ENCODE data around the gene CCDC88C. TPM values are rescaled to one million over a fixed set of nuclear protein-coding genes. Genes with fewer than 3 reads are reported as not detected.

Gene CCDC88C
- total and polyA plus RNA-seq, 9 donors = 2.0 to 17.7 (median 3.9) TPM

DNA sequence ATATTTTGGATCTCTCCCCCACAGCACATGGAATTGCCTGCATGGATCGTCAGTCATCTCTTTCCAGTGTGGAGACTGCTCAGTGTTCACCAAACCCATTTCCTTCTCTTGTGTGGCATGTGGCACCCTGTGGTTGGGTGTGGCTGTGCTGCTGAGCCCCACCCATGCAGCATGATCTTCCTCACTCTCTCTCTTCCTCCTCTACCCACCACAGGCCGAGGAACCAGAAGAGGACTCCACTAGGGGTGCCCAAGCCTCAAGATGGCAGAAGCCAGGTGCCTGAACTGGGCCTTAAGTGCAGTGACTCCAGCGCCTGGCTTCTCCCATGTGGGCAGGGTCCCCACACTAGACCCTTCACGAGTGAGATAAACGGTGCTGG is 106.3 kb downstream of the CCDC88C start:
- H3K36me3 ChIP-seq = no peaks in the 10 kb centered on the region
- 74 to 83% (median 75%) methylated on average over 5 of the region's 5 CpGs for WGBS, 3 donors
- H3K4me1 ChIP-seq (ENCODE audit: insufficient read depth) = no peaks in the 10 kb centered on the region
- no peak overlapping the region for H3K4me3 ChIP-seq
- intact Hi-C loops (cut with DNase I) = no loop called here
- TF ChIP-seq POLR2A (IDR thresholded peaks at IDR 0.05) (no peak), EP300 (IDR thresholded peaks at IDR 0.05) (no peak)
- TF ChIP-seq, protein P1, sequence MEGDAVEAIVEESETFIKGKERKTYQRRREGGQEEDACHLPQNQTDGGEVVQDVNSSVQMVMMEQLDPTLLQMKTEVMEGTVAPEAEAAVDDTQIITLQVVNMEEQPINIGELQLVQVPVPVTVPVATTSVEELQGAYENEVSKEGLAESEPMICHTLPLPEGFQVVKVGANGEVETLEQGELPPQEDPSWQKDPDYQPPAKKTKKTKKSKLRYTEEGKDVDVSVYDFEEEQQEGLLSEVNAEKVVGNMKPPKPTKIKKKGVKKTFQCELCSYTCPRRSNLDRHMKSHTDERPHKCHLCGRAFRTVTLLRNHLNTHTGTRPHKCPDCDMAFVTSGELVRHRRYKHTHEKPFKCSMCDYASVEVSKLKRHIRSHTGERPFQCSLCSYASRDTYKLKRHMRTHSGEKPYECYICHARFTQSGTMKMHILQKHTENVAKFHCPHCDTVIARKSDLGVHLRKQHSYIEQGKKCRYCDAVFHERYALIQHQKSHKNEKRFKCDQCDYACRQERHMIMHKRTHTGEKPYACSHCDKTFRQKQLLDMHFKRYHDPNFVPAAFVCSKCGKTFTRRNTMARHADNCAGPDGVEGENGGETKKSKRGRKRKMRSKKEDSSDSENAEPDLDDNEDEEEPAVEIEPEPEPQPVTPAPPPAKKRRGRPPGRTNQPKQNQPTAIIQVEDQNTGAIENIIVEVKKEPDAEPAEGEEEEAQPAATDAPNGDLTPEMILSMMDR (IDR thresholded peaks at IDR 0.05) = no peak
- DNase-seq = no peak
- H3K27me3 ChIP-seq = no peaks in the 10 kb centered on the region
- no peaks in the 10 kb centered on the region for H3K9me3 ChIP-seq
- no peak overlapping the region for H3K27ac ChIP-seq

- no peak overlapping the region for H3K4me3 ChIP-seq
- DNase-seq = no peak
- WGBS, 3 donors = 82 to 85% (median 84%) methylated on average over 16 of the region's 16 CpGs
Observed at GRCh38 chr14:91310606-91311283, 106.9 kb downstream of the CCDC88C start.

GRCh38 chr14:91309756-91310280 is 107.8 kb downstream of the CCDC88C start:
- 73 to 91% (median 85%) methylated on average over 15 of the region's 15 CpGs for WGBS, 3 donors
- intact Hi-C loops (cut with DNase I) = no loop called here
- TF ChIP-seq, protein P1 (IDR thresholded peaks at IDR 0.05) = no peak
- no peak for TF ChIP-seq POLR2A (IDR thresholded peaks at IDR 0.05)
- TF ChIP-seq EP300 (IDR thresholded peaks at IDR 0.05) = no peak
- H3K27me3 ChIP-seq = no peaks in the 10 kb centered on the region
- H3K27ac ChIP-seq = no peak overlapping the region
- H3K4me1 ChIP-seq (ENCODE audit: insufficient read depth) = no peaks in the 10 kb centered on the region
- H3K9me3 ChIP-seq = no peaks in the 10 kb centered on the region
- DNase-seq = no peak
- H3K4me3 ChIP-seq = no peak overlapping the region
- H3K36me3 ChIP-seq = no peaks in the 10 kb centered on the region

More at GRCh38 chr14:91310606-91311283, 106.9 kb downstream of the CCDC88C start:
- TF ChIP-seq EP300 (IDR thresholded peaks at IDR 0.05) (no peak), POLR2A (IDR thresholded peaks at IDR 0.05) (no peak)
- TF ChIP-seq, protein P1 (IDR thresholded peaks at IDR 0.05) = no peak
- no peaks in the 10 kb centered on the region for H3K9me3 ChIP-seq
- no peaks in the 10 kb centered on the region for H3K36me3 ChIP-seq
- H3K4me1 ChIP-seq (ENCODE audit: insufficient read depth) = no peaks in the 10 kb centered on the region
- intact Hi-C loops (cut with DNase I) = no loop called here
- H3K27ac ChIP-seq = no peak overlapping the region
- no peaks in the 10 kb centered on the region for H3K27me3 ChIP-seq

GRCh38 chr14:91308337-91308736 is 109.3 kb downstream of the CCDC88C start:
- Histone ChIP-seq H3K9me3 (no peaks in the 10 kb centered on the region), H3K4me3 (no peak overlapping the region), H3K4me1 (ENCODE audit: insufficient read depth) (no peaks in the 10 kb centered on the region), H3K36me3 (no peaks in the 10 kb centered on the region), H3K27ac (no peak overlapping the region), H3K27me3 (no peaks in the 10 kb centered on the region)
- TF ChIP-seq EP300 (IDR thresholded peaks at IDR 0.05) = no peak
- TF ChIP-seq, protein P1 (IDR thresholded peaks at IDR 0.05) = no peak
- TF ChIP-seq POLR2A (IDR thresholded peaks at IDR 0.05) = no peak
- 83 to 89% (median 89%) methylated on average over 8 of the region's 8 CpGs for WGBS, 3 donors
- DNase-seq = no peak
- intact Hi-C loops (cut with DNase I) = no loop called here
